Measurements from ENCODE around the gene PNPLA6. TPM values are rescaled to one million over a fixed set of nuclear protein-coding genes. Genes with fewer than 3 reads are reported as not detected.

PNPLA6 gene
- total and polyA plus RNA-seq, 3 experiments from 2014 or later, result 17.1 to 117 (median 112) TPM

DNA sequence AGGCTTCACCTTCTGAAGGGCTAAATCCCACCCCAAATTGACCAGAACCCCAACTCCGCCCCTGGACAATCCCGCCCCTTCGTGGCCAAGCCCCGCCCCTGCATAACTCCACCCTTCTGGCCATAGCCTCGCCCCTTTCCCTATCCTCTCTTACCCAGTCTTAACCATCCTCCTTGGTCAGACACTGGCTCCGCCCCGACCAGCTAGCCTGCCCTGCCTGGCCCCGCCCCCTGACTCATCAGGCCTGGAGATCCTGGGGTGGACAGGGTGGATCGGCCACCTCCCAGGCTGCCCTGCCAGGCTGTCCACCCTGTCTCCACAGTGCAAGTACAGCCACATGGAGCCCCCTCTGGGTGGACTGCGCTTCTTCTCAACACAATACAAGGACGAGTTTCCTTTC lies 27.6 kb upstream of the PNPLA6 start:
- CTCF ChIA-PET, result no interaction called here
- no peak overlapping the region for H3K27ac Mint-ChIP-seq
- Histone ChIP-seq H3K9me3 (ENCODE audit: low read length) (no peaks in the 10 kb centered on the region), H3K36me3 (ENCODE audit: insufficient read depth, low read length) (no peaks in the 10 kb centered on the region), H3K27ac (ENCODE audit: low read depth, low read length) (no peak overlapping the region), H3K4me1 (ENCODE audit: insufficient read depth, low read length) (peaks cover 8% of the 10 kb centered on the region), H3K27me3 (ENCODE audit: insufficient read depth, low read length, poor library complexity, severe bottlenecking) (peaks cover 9% of the 10 kb centered on the region), H3K4me3 (ENCODE audit: low read length) (no peak overlapping the region)
- H3K27me3 Mint-ChIP-seq, result peaks cover 27 to 41% of the 10 kb centered on the region in 2 donors
- POLR2A ChIA-PET, result no interaction called here
- H3K36me3 Mint-ChIP-seq, result no peaks in the 10 kb centered on the region
- no peak for DNase-seq
- H3K4me1 Mint-ChIP-seq, result peaks cover 7 to 12% (median 8%) of the 10 kb centered on the region in 3 donors
- no peaks in the 10 kb centered on the region for H3K9me3 Mint-ChIP-seq
- H3K4me3 Mint-ChIP-seq, result no peak overlapping the region

DNA sequence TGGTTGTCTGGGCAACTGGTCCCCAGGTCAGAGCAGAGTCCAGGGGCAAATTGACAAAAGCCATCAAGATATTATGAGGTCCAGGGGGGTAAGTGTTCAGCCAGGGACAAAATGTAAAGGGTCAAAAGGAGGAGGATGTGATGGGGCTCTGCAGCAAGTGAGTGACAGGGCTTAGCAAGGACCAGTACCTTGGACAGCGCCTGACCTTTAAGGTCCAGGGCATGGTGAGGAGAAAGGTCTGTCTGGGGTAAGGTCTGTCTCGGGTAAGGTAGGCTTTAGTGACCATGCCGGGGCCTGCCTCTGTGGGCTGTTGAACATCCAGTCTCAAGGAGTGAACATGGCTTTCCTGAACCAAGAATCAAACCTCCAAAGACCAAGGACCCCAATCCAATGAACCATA lies 25.9 kb upstream of the PNPLA6 start:
- H3K36me3 Mint-ChIP-seq, result no peaks in the 10 kb centered on the region
- H3K9me3 Mint-ChIP-seq, result no peaks in the 10 kb centered on the region
- peaks cover 29 to 38% of the 10 kb centered on the region in 2 donors for H3K27me3 Mint-ChIP-seq
- peak overlapping the region in 1 of 8 donors; percentile 1 for H3K27ac Mint-ChIP-seq
- Histone ChIP-seq H3K36me3 (ENCODE audit: insufficient read depth, low read length) (no peaks in the 10 kb centered on the region), H3K4me1 (ENCODE audit: insufficient read depth, low read length) (peaks cover 8% of the 10 kb centered on the region), H3K27ac (ENCODE audit: low read depth, low read length) (no peak overlapping the region), H3K9me3 (ENCODE audit: low read length) (no peaks in the 10 kb centered on the region), H3K27me3 (ENCODE audit: insufficient read depth, low read length, poor library complexity, severe bottlenecking) (peaks cover 9% of the 10 kb centered on the region), H3K4me3 (ENCODE audit: low read length) (no peak overlapping the region)
- no peak for DNase-seq
- CTCF ChIA-PET, result no interaction called here
- peaks cover 7 to 12% (median 8%) of the 10 kb centered on the region in 3 donors for H3K4me1 Mint-ChIP-seq
- H3K4me3 Mint-ChIP-seq, result no peak overlapping the region
- POLR2A ChIA-PET, result no interaction called here

DNA sequence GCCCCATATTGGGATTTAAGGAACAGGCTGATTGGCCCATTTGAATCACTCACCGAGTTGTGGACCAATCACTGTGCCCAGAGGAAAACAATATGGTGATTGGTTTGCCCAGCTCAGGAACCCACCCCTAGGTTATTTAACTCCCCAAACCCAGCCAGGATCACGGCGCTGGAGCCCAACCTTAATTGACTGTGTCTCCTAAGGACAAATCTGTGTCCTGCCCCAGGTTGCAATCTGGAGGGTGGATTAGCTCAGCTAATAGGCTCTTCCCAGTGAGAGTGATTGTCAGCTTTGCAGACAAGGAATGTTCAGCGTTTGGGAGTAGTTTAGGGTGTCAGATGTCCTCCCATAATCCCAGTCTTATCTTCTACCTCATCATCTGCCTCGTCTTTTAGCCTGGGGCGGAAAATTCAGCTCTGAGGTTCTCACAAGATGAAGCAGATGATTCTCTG lies 23.1 kb upstream of the PNPLA6 start:
- Mint-ChIP-seq H3K27me3 (peaks cover 19 to 31% of the 10 kb centered on the region in 2 donors), H3K4me1 (peaks cover 11 to 15% (median 14%) of the 10 kb centered on the region in 3 donors), H3K27ac (no peak overlapping the region), H3K9me3 (peaks cover 0 to 1% (median 0%) of the 10 kb centered on the region in 5 donors), H3K36me3 (no peaks in the 10 kb centered on the region), H3K4me3 (no peak overlapping the region)
- Histone ChIP-seq H3K27me3 (ENCODE audit: insufficient read depth, low read length, poor library complexity, severe bottlenecking) (no peaks in the 10 kb centered on the region), H3K27ac (ENCODE audit: low read depth, low read length) (no peak overlapping the region), H3K4me1 (ENCODE audit: insufficient read depth, low read length) (peaks cover 5% of the 10 kb centered on the region), H3K36me3 (ENCODE audit: insufficient read depth, low read length) (no peaks in the 10 kb centered on the region), H3K4me3 (ENCODE audit: low read length) (no peak overlapping the region), H3K9me3 (ENCODE audit: low read length) (no peaks in the 10 kb centered on the region)
- DNase-seq, result no peak
- ChIA-PET CTCF (no interaction called here), POLR2A (interaction anchor here (0.6 kb wide), 1 partner anchor 444 kb away, joined by 9 read pairs; no protein-coding TSS in a partner anchor)

DNA sequence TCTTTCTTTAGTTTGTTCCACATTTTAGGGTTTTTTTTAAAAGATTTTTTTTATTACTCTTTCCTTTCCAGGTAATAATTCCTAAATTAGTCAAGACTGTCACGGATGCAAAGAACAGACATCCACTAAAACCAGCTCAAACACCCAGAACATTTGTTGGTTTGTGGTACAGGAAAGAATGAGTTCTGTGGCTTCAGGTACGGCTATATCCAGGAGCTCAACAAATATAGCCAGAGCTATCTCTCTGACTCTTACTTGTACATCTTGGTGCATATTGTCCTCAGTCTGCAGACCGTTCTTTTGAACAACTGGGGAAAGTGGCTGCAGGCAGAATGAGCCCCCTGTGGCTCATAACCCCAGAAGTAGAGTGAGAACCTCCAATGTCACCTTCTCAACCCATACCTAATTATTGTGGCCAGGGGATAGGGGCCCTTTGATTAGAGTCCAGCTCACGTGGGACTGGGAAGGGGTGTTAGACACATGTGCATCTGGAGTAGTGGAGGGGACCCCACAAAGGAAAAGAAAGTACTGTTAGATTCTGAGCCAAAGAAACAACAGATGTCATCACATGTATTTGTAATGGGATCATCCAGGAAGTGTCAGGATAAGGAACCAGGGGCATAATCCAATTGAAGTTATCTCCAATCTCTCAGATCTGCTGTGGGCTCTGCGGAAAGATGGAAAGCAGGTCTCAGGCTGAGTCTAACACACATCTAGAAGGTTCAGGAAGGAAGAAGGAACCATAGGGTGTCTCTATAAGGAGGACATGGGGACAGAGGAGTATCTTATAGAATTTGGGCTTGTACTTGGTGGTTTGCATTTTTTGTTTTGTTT lies 21.5 kb upstream of the PNPLA6 start:
- H3K4me1 ChIP-seq (ENCODE audit: insufficient read depth, low read length), result peaks cover 5% of the 10 kb centered on the region
- Mint-ChIP-seq H3K36me3 (no peaks in the 10 kb centered on the region), H3K9me3 (peaks cover 0 to 1% (median 0%) of the 10 kb centered on the region in 5 donors), H3K4me1 (peaks cover 14 to 18% (median 15%) of the 10 kb centered on the region in 3 donors), H3K4me3 (peak overlapping the region in 5 of 7 donors; percentile 1 to 86 (median 5)), H3K27me3 (peaks cover 25 to 26% of the 10 kb centered on the region in 2 donors), H3K27ac (no peak overlapping the region)
- ChIA-PET CTCF (no interaction called here), POLR2A (no interaction called here)
- H3K9me3 ChIP-seq (ENCODE audit: low read length), result no peaks in the 10 kb centered on the region
- H3K4me3 ChIP-seq (ENCODE audit: low read length), result no peak overlapping the region
- DNase-seq, result no peak
- H3K27me3 ChIP-seq (ENCODE audit: insufficient read depth, low read length, poor library complexity, severe bottlenecking), result no peaks in the 10 kb centered on the region
- H3K36me3 ChIP-seq (ENCODE audit: insufficient read depth, low read length), result no peaks in the 10 kb centered on the region
- no peak overlapping the region for H3K27ac ChIP-seq (ENCODE audit: low read depth, low read length)

DNA sequence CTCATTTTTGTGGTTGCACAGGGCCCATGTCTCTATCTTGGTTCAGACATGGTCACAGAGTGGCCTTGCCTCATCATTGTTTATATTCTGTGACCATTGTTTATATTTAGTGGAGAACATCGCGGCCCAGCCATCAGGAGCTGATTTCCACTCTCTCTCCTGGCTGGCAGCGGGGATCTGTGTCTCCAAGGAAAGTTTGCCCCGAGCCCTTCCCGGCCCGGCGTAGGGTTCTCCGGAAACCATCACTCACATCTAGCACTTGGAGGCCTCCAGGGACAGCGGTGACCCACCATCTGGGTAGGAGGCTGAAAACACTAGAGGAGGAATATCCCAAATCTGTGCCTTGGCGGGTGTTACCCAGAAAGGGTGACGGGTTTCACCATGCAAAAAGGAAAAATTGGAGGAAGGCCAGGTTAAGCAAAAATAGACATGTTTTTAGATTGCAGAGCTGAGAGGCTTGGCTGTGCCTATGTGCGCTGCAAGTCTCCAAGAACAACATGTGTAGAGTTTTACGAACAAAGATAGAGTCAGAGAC lies 20.3 kb upstream of the PNPLA6 start:
- H3K27me3 ChIP-seq (ENCODE audit: insufficient read depth, low read length, poor library complexity, severe bottlenecking), result no peaks in the 10 kb centered on the region
- POLR2A ChIA-PET, result no interaction called here
- H3K36me3 ChIP-seq (ENCODE audit: insufficient read depth, low read length), result no peaks in the 10 kb centered on the region
- H3K27me3 Mint-ChIP-seq, result peaks cover 18 to 21% of the 10 kb centered on the region in 2 donors
- peak overlapping the region; percentile 59 to 86 (median 80) for H3K4me3 Mint-ChIP-seq
- H3K27ac Mint-ChIP-seq, result peak overlapping the region in 5 of 8 donors; percentile 46 to 88 (median 79)
- CTCF ChIA-PET, result no interaction called here
- H3K36me3 Mint-ChIP-seq, result peaks cover 0 to 2% (median 0%) of the 10 kb centered on the region in 3 donors
- DNase-seq, result no peak
- H3K4me1 ChIP-seq (ENCODE audit: insufficient read depth, low read length), result peaks cover 5% of the 10 kb centered on the region
- H3K4me3 ChIP-seq (ENCODE audit: low read length), result no peak overlapping the region
- no peaks in the 10 kb centered on the region for H3K9me3 ChIP-seq (ENCODE audit: low read length)
- H3K9me3 Mint-ChIP-seq, result peaks cover 0 to 1% (median 0%) of the 10 kb centered on the region in 5 donors
- no peak overlapping the region for H3K27ac ChIP-seq (ENCODE audit: low read depth, low read length)
- H3K4me1 Mint-ChIP-seq, result peaks cover 14 to 18% (median 15%) of the 10 kb centered on the region in 3 donors

DNA sequence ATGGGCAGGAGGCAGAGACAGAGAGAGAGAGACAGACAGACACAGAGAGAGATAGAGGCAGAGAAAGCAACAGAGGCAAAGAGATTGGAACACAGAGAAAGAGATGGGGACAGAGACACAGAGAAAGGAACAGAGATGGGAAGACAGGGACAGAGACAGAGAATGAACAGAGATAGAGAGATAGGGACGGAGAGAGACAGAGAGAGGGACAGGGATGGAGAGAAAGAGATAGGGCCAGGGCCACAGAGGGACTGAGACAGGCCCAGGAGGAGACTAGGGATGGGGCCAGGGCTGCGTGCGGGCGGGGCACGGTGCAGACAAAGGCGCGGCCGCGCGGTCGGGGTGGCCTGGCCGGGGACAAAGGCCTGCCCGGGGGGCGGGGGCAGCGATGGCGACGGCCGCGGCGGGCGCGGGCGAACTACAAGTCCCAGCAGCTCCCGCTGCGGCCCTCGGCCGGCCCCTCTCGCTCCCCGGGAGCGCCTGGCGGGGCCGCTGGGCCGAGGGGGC lies 19.8 kb upstream of the PNPLA6 start, which contains the start of gene ZNF358:
TSS of gene ZNF358 (plus strand) at position 459 of the 507 bp plus-strand sequence. CDS start 3,140 bp downstream, outside the sequence.
- Mint-ChIP-seq H3K36me3 (peaks cover 0 to 2% (median 0%) of the 10 kb centered on the region in 3 donors), H3K4me1 (peaks cover 14 to 18% (median 15%) of the 10 kb centered on the region in 3 donors), H3K4me3 (peak within 1 kb of the TSS; percentile 68 to 86 (median 80)), H3K9me3 (peaks cover 0 to 1% (median 0%) of the 10 kb centered on the region in 5 donors), H3K27me3 (peaks cover 18 to 20% of the 10 kb centered on the region in 2 donors), H3K27ac (peak within 1 kb of the TSS in 7 of 8 donors; percentile 46 to 94 (median 79))
- no peaks in the 10 kb centered on the region for H3K36me3 ChIP-seq (ENCODE audit: insufficient read depth, low read length)
- ChIA-PET CTCF (no interaction called here), POLR2A (no interaction called here)
- peak within 1 kb of the TSS; percentile 4 for H3K27ac ChIP-seq (ENCODE audit: low read depth, low read length)
- H3K27me3 ChIP-seq (ENCODE audit: insufficient read depth, low read length, poor library complexity, severe bottlenecking), result no peaks in the 10 kb centered on the region
- DNase-seq, result peak in 2 of 5 donors; percentile 27 to 31
- no peaks in the 10 kb centered on the region for H3K9me3 ChIP-seq (ENCODE audit: low read length)
- peaks cover 5% of the 10 kb centered on the region for H3K4me1 ChIP-seq (ENCODE audit: insufficient read depth, low read length)
- H3K4me3 ChIP-seq (ENCODE audit: low read length), result peak within 1 kb of the TSS; percentile 42

DNA sequence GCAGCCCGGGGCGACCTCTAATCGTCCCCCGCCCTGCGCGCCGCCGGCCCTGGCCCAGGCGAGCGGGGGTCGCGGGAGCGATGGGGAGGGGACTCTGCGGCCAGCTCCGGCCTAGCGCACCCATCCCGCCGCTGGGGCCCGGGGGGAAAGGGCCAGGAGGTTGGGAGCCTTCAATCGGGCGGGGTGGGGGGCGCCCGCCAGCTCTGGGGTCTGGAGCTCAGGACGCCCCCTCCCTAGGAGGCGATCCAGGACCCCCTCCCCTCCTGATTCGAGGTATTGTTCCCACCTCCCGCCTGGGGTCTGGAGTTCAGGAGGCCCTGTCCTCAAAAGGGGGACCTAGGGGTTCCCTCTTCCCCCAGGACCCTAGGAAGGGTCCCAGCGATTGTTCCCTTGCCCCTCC lies 19.2 kb upstream of the PNPLA6 start:
- H3K36me3 Mint-ChIP-seq, result peaks cover 0 to 2% (median 0%) of the 10 kb centered on the region in 3 donors
- POLR2A ChIA-PET, result interaction anchor here (0.5 kb wide), 1 partner anchor 36 kb away, joined by 5 read pairs; no protein-coding TSS in a partner anchor
- CTCF ChIA-PET, result interaction anchor here (1.4 kb wide), 1 partner anchor 414 kb away, joined by 4 read pairs; no protein-coding TSS in a partner anchor
- Histone ChIP-seq H3K27me3 (ENCODE audit: insufficient read depth, low read length, poor library complexity, severe bottlenecking) (no peaks in the 10 kb centered on the region), H3K4me1 (ENCODE audit: insufficient read depth, low read length) (peaks cover 5% of the 10 kb centered on the region), H3K27ac (ENCODE audit: low read depth, low read length) (peak overlapping the region; percentile 4), H3K9me3 (ENCODE audit: low read length) (no peaks in the 10 kb centered on the region), H3K36me3 (ENCODE audit: insufficient read depth, low read length) (no peaks in the 10 kb centered on the region), H3K4me3 (ENCODE audit: low read length) (no peak overlapping the region)
- H3K4me3 Mint-ChIP-seq, result peak overlapping the region; percentile 68 to 82 (median 79)
- H3K27me3 Mint-ChIP-seq, result peaks cover 18 to 20% of the 10 kb centered on the region in 2 donors
- peaks cover 0 to 1% (median 0%) of the 10 kb centered on the region in 5 donors for H3K9me3 Mint-ChIP-seq
- peaks cover 14 to 18% (median 15%) of the 10 kb centered on the region in 3 donors for H3K4me1 Mint-ChIP-seq
- peak overlapping the region in 3 of 8 donors; percentile 36 to 80 (median 63) for H3K27ac Mint-ChIP-seq
- no peak for DNase-seq

Measured in CD8-positive, alpha-beta memory T cell (primary cell).